Measurements from ENCODE around the gene M1AP. TPM values are rescaled to one million over a fixed set of nuclear protein-coding genes. Genes with fewer than 3 reads are reported as not detected.
A peak's percentile ranks its signal among the peaks of the same experiment; 100 is the strongest.

The M1AP gene
- total and polyA plus RNA-seq, 9 of the 15 experiments (the other 6 are each of a cell fraction or from before 2014, with no cell fraction given): 0.06 to 0.33 (median 0.11) TPM; not detected in 4

GRCh38 chr2:74573747-74574562, 74.2 kb downstream of the M1AP start (continued):
- no peak for TF ChIP-seq TSC22D4 (tag; IDR thresholded peaks at IDR 0.05)
- TF ChIP-seq YBX1 (IDR thresholded peaks at IDR 0.05): no peak
- TF ChIP-seq ZNF76 (CRISPR knock-in tag; IDR thresholded peaks at IDR 0.05; ENCODE audit: borderline replicate concordance): no peak
- TF ChIP-seq RBFOX2 (IDR thresholded peaks at IDR 0.05; ENCODE audit: low read depth, low read length): 0 out of 2 replicates have a peak, but pooled peaks have one; percentile 20
- peak in 1 of 2 experiments; percentile 42 for TF ChIP-seq AFF1 (IDR thresholded peaks at IDR 0.05; ENCODE audit: low read depth in 1 of 2, partially characterized antibody in 2 of 2)
- no peak for TF ChIP-seq FOXP1 (CRISPR knock-in tag; IDR thresholded peaks at IDR 0.05)
- TF ChIP-seq ZKSCAN8 (CRISPR knock-in tag; IDR thresholded peaks at IDR 0.05): no peak
- peak; percentile 44; the same call in 1 of the 2 replicates for TF ChIP-seq SMARCA4 (IDR thresholded peaks at IDR 0.05)
- TF ChIP-seq, protein P1, sequence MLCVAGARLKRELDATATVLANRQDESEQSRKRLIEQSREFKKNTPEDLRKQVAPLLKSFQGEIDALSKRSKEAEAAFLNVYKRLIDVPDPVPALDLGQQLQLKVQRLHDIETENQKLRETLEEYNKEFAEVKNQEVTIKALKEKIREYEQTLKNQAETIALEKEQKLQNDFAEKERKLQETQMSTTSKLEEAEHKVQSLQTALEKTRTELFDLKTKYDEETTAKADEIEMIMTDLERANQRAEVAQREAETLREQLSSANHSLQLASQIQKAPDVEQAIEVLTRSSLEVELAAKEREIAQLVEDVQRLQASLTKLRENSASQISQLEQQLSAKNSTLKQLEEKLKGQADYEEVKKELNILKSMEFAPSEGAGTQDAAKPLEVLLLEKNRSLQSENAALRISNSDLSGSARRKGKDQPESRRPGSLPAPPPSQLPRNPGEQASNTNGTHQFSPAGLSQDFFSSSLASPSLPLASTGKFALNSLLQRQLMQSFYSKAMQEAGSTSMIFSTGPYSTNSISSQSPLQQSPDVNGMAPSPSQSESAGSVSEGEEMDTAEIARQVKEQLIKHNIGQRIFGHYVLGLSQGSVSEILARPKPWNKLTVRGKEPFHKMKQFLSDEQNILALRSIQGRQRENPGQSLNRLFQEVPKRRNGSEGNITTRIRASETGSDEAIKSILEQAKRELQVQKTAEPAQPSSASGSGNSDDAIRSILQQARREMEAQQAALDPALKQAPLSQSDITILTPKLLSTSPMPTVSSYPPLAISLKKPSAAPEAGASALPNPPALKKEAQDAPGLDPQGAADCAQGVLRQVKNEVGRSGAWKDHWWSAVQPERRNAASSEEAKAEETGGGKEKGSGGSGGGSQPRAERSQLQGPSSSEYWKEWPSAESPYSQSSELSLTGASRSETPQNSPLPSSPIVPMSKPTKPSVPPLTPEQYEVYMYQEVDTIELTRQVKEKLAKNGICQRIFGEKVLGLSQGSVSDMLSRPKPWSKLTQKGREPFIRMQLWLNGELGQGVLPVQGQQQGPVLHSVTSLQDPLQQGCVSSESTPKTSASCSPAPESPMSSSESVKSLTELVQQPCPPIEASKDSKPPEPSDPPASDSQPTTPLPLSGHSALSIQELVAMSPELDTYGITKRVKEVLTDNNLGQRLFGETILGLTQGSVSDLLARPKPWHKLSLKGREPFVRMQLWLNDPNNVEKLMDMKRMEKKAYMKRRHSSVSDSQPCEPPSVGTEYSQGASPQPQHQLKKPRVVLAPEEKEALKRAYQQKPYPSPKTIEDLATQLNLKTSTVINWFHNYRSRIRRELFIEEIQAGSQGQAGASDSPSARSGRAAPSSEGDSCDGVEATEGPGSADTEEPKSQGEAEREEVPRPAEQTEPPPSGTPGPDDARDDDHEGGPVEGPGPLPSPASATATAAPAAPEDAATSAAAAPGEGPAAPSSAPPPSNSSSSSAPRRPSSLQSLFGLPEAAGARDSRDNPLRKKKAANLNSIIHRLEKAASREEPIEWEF (CRISPR knock-in tag; IDR thresholded peaks at IDR 0.05): no peak
- TF ChIP-seq GABPB2 (CRISPR knock-in tag; conservative IDR thresholded peaks at IDR 0.05): no peak
- no peak for TF ChIP-seq MAFK (IDR thresholded peaks at IDR 0.05; ENCODE audit: low read length)
- TF ChIP-seq CREM (IDR thresholded peaks at IDR 0.05; ENCODE audit: low read depth): no peak
- TF ChIP-seq, protein P2, sequence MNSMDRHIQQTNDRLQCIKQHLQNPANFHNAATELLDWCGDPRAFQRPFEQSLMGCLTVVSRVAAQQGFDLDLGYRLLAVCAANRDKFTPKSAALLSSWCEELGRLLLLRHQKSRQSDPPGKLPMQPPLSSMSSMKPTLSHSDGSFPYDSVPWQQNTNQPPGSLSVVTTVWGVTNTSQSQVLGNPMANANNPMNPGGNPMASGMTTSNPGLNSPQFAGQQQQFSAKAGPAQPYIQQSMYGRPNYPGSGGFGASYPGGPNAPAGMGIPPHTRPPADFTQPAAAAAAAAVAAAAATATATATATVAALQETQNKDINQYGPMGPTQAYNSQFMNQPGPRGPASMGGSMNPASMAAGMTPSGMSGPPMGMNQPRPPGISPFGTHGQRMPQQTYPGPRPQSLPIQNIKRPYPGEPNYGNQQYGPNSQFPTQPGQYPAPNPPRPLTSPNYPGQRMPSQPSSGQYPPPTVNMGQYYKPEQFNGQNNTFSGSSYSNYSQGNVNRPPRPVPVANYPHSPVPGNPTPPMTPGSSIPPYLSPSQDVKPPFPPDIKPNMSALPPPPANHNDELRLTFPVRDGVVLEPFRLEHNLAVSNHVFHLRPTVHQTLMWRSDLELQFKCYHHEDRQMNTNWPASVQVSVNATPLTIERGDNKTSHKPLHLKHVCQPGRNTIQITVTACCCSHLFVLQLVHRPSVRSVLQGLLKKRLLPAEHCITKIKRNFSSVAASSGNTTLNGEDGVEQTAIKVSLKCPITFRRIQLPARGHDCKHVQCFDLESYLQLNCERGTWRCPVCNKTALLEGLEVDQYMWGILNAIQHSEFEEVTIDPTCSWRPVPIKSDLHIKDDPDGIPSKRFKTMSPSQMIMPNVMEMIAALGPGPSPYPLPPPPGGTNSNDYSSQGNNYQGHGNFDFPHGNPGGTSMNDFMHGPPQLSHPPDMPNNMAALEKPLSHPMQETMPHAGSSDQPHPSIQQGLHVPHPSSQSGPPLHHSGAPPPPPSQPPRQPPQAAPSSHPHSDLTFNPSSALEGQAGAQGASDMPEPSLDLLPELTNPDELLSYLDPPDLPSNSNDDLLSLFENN (IDR thresholded peaks at IDR 0.05; ENCODE audit: low read depth in 2 of 2, low read length in 2 of 2): 0 out of 4 replicates have a peak, but pooled peaks of 1 of the 2 experiments have one; percentile 34
